HCT116 (cell line): Measurements from ENCODE around the gene NDUFB8. TPM values are rescaled to one million over a fixed set of nuclear protein-coding genes. Genes with fewer than 3 reads are reported as not detected.
A peak's percentile ranks its signal among the peaks of the same experiment; 100 is the strongest.

Source experiments
- ATAC-seq: fragments of 200-7000 bp; cut with Tn5 transposase; 2 replicates; pipeline ENCODE4 v1.9.1; 2020; ENCODE audit warnings: mild to moderate bottlenecking, moderate library complexity
- BruUV-seq: library from RNA; stranded (reverse); fragments of 400-500 nt; replicated peaks from 2 replicates; lab custom pipeline; 2021; lab: Mats Ljungman, UMichigan
- CTCF ChIA-PET: fragments of 300-600 bp; sonication (Branson Sonifier 250); formaldehyde crosslinking; loops from one replicate; lab custom pipeline; 2021; ENCODE audit warnings: antibody characterized with exemption; lab: Charles Lee
- POLR2A ChIA-PET: fragments of 300-600, 350-600 bp; sonication (Branson Sonifier 250); formaldehyde crosslinking; loops from one replicate; lab custom pipeline; 2021; ENCODE audit warnings: antibody characterized with exemption; lab: Charles Lee
- RAD21 ChIA-PET, 2 experiments: fragments of 300-600 bp; sonication (Branson Sonifier 250); formaldehyde crosslinking; loops; one replicate each; lab custom pipeline; 2023; ENCODE audit warnings: low total read pairs in 2 of 2; ENCODE audit not compliant: uncharacterized antibody in 2 of 2, unreplicated experiment in 2 of 2, low non-redundant PET in 1 of 2; lab: Charles Lee
- DNase-seq: peaks from one replicate; pipeline ENCODE4 v3.0.0-alpha.2; 2010; ENCODE audit warnings: low read depth, low spot score
- H2AFZ ChIP-seq: fragments of 200-600 bp; shearing (Covaris generic), sonication (generic); 2 replicates; pipeline ENCODE4 v1.6.1; 2017; ENCODE audit warnings: low read depth, mixed run types, mixed read lengths, antibody characterized with exemption, low read length; ENCODE audit not compliant: poor library complexity, severe bottlenecking
- H3K27ac ChIP-seq: 2 replicates; pipeline ENCODE4 v1.5.1; 2012; ENCODE audit warnings: low read depth, low read length
- H3K27me3 ChIP-seq: fragments of 200-600 bp; sonication (generic); 2 replicates; pipeline ENCODE4 v1.6.1; 2016; ENCODE audit warnings: mixed run types, low read length, mixed read lengths; ENCODE audit not compliant: insufficient read depth
- H3K36me3 ChIP-seq, 2 experiments: fragments of 200-500 bp in 1 of 2; fragments of 200-600 bp in 1 of 2; sonication (Bioruptor generic) in 1 of 2; sonication (generic) in 1 of 2; 2 replicates each; pipeline versions ENCODE4 v1.5.1 to v1.6.1; 2014 to 2016; ENCODE audit warnings: low read length in 2 of 2, inconsistent platforms in 1 of 2, mixed read lengths in 1 of 2, mixed run types in 1 of 2; ENCODE audit not compliant: insufficient read depth in 2 of 2, control insufficient read depth in 1 of 2
- H3K4me1 ChIP-seq, 2 experiments: fragments of 200-600 bp in 1 of 2; sonication (generic) in 1 of 2; 2 replicates each; pipeline versions ENCODE4 v1.5.1 to v1.6.1; 2012 to 2017; ENCODE audit warnings: low read length in 2 of 2, inconsistent platforms in 1 of 2, mild to moderate bottlenecking in 1 of 2, mixed read lengths in 1 of 2, mixed run types in 1 of 2, moderate library complexity in 1 of 2; ENCODE audit not compliant: insufficient read depth in 2 of 2, control insufficient read depth in 1 of 2
- H3K4me2 ChIP-seq: fragments of 200-600 bp; sonication (generic); 2 replicates; pipeline ENCODE4 v1.6.1; 2017; ENCODE audit warnings: mixed run types, low read length, mixed read lengths
- H3K4me3 ChIP-seq, 2 experiments: fragments of 200-600 bp in 1 of 2; sonication (generic) in 1 of 2; replicated peaks in 1 of 2; 2 replicates each; pipeline ENCODE4 v1.5.1; 2011 to 2016; ENCODE audit warnings: low read length in 2 of 2, control low read depth in 1 of 2, low read depth in 1 of 2, mild to moderate bottlenecking in 1 of 2, mixed read lengths in 1 of 2, mixed run types in 1 of 2
- H3K79me2 ChIP-seq: fragments of 200-600 bp; sonication (generic); 2 replicates; pipeline ENCODE4 v1.6.1; 2017; ENCODE audit warnings: mild to moderate bottlenecking, mixed run types, low read length, moderate library complexity, mixed read lengths; ENCODE audit not compliant: insufficient read depth
- H3K9ac ChIP-seq: fragments of 200-600 bp; sonication (generic); 2 replicates; pipeline ENCODE4 v1.6.1; 2016; ENCODE audit warnings: low read length, mixed read lengths
- H3K9me2 ChIP-seq: fragments of 200-600 bp; sonication (generic), shearing (Covaris generic); 2 replicates; pipeline ENCODE4 v1.6.1; 2017; ENCODE audit warnings: mixed run types, mild to moderate bottlenecking, moderate library complexity; ENCODE audit not compliant: insufficient read depth
- H3K9me3 ChIP-seq, 2 experiments: fragments of 200-500 bp in 1 of 2; fragments of 200-600 bp in 1 of 2; sonication (Bioruptor generic) in 1 of 2; sonication (generic) in 1 of 2; 2 replicates each; pipeline ENCODE4 v1.6.1; 2014 to 2017; ENCODE audit warnings: low read length in 2 of 2, mixed read lengths in 2 of 2, inconsistent platforms in 1 of 2, low read depth in 1 of 2, mild to moderate bottlenecking in 1 of 2, mixed run types in 1 of 2, moderate library complexity in 1 of 2; ENCODE audit not compliant: control insufficient read depth in 1 of 2, insufficient read depth in 1 of 2
- H4K20me1 ChIP-seq: fragments of 200-600 bp; sonication (generic), shearing (Covaris generic); 2 replicates; pipeline ENCODE4 v1.6.1; 2017; ENCODE audit warnings: mixed run types, mild to moderate bottlenecking, moderate library complexity; ENCODE audit not compliant: insufficient read depth
- POLR2AphosphoS5 ChIP-seq: IDR thresholded peaks from 2 replicates; pipeline ENCODE4 v1.6.1; 2011; ENCODE audit warnings: mild to moderate bottlenecking, low read depth, low read length, moderate library complexity
- RAD21 ChIP-seq: IDR thresholded peaks from 2 replicates; pipeline ENCODE4 v1.6.1; 2012; ENCODE audit warnings: low read depth, mild to moderate bottlenecking
- SIN3A ChIP-seq: IDR thresholded peaks from 2 replicates; pipeline ENCODE4 v1.6.1; 2012; ENCODE audit warnings: low read depth
- SP1 ChIP-seq: IDR thresholded peaks from 2 replicates; pipeline ENCODE4 v1.6.1; 2012; ENCODE audit warnings: low read depth
- TCF7L2 ChIP-seq: IDR thresholded peaks from 2 replicates; pipeline ENCODE4 v1.7.0; 2011; ENCODE audit warnings: borderline replicate concordance, inconsistent platforms; ENCODE audit not compliant: insufficient read depth, insufficient read length; ENCODE audit errors: extremely low read depth
- YY1 ChIP-seq: IDR thresholded peaks from 2 replicates; pipeline ENCODE4 v1.6.1; 2011; ENCODE audit warnings: low read length, low read depth, moderate library complexity, mild to moderate bottlenecking; ENCODE audit not compliant: insufficient replicate concordance; ENCODE audit errors: extremely low read depth
- intact Hi-C: fragments of 100-400 bp; cut with micrococcal nuclease; formaldehyde crosslinking; loops from 2 replicates; pipeline ENCODE4 v1.10.0; 2022
- total RNA-seq: library from RNA; stranded (reverse); gene quantifications from one replicate; pipeline ENCODE4 v1.2.1, GENCODE V29; 2021; ENCODE audit not compliant: unreplicated experiment
- TF ChIP-seq, protein P1 (sequence below), 3 experiments: fragments of 200-600 bp in 1 of 3; sonication (generic) in 1 of 3; IDR thresholded peaks in 2 of 3; conservative IDR thresholded peaks in 1 of 3; 2 replicates each; pipeline ENCODE4 v1.5.1; 2012 to 2017; ENCODE audit warnings: low read depth in 2 of 3, low read length in 2 of 3, antibody characterized with exemption in 1 of 3, borderline replicate concordance in 1 of 3, control low read depth in 1 of 3, mild to moderate bottlenecking in 1 of 3, mixed read lengths in 1 of 3, mixed run types in 1 of 3, moderate library complexity in 1 of 3; ENCODE audit not compliant: insufficient read depth in 1 of 3
- TF ChIP-seq, protein P2 (sequence below): IDR thresholded peaks from 2 replicates; pipeline ENCODE4 v1.6.1; 2012
- TF ChIP-seq, protein P3 (sequence below): IDR thresholded peaks from 2 replicates; pipeline ENCODE4 v1.6.1; 2012

Gene NDUFB8
- total RNA-seq, 1 experiment from 2014 or later, result 243 TPM

DNA sequence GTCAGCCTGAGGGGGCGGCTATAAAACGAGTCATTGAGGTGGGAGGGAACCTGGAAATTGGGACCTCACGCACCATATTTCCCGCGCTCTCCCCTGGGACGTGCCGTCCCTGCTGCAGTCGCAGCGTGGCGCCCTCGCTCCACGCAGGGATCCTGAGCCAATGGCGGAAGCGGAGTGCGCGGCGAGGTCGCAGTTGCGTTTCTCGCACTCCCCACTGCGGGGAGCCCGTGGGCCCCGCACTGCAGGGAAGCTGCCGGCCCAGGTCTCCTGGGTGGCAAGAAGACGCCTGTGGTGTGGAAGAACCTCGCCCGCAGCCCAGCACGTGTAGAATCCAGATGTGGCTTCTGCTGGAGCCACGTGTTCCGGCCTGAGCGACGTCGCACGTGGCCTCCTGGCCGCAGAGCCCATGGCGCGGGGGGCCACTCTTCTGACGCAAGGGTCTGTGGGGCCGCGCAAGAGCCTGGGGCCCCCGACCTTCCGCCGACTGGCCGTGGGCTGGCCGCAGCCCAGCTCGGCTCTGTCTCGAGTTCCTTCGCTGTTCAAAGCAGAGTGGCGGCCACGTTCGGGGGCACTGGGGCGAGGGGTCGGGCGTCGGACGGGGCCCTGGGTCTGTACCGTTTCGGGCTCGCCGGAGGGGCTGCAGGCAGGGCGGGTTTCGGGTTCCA, 32.5 kb upstream of the NDUFB8 start:
- H3K36me3 ChIP-seq, result 0 out of 4 replicates have a peak, but pooled peaks cover 0 to under 1% of the 10 kb centered on the region in 2 experiments
- H3K9me3 ChIP-seq, result no peaks in the 10 kb centered on the region
- no peaks in the 10 kb centered on the region for H4K20me1 ChIP-seq
- RAD21 ChIA-PET, result interaction anchor here (0.8 to 4.0 kb wide), 7 partner anchors 179 to 317 kb away, joined by 3 to 36 read pairs (median 5); no protein-coding TSS in a partner anchor
- H3K27ac ChIP-seq, result no peak overlapping the region
- H3K9me2 ChIP-seq, result no peaks in the 10 kb centered on the region
- no peak for TF ChIP-seq SIN3A
- TF ChIP-seq POLR2AphosphoS5, result peak; percentile 76
- TF ChIP-seq RAD21, result peak; percentile 100
- TF ChIP-seq YY1, result peak; percentile 88
- TF ChIP-seq, protein P1, sequence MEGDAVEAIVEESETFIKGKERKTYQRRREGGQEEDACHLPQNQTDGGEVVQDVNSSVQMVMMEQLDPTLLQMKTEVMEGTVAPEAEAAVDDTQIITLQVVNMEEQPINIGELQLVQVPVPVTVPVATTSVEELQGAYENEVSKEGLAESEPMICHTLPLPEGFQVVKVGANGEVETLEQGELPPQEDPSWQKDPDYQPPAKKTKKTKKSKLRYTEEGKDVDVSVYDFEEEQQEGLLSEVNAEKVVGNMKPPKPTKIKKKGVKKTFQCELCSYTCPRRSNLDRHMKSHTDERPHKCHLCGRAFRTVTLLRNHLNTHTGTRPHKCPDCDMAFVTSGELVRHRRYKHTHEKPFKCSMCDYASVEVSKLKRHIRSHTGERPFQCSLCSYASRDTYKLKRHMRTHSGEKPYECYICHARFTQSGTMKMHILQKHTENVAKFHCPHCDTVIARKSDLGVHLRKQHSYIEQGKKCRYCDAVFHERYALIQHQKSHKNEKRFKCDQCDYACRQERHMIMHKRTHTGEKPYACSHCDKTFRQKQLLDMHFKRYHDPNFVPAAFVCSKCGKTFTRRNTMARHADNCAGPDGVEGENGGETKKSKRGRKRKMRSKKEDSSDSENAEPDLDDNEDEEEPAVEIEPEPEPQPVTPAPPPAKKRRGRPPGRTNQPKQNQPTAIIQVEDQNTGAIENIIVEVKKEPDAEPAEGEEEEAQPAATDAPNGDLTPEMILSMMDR (IDR thresholded peaks at IDR 0.05 in 2 of 3, conservative IDR thresholded peaks at IDR 0.05 in 1 of 3; ENCODE audit: borderline replicate concordance in 1 of 3, insufficient read depth in 1 of 3, low read depth in 2 of 3, low read length in 2 of 3), result peak; percentile 99 to 100 (median 100)
- TF ChIP-seq, protein P2, sequence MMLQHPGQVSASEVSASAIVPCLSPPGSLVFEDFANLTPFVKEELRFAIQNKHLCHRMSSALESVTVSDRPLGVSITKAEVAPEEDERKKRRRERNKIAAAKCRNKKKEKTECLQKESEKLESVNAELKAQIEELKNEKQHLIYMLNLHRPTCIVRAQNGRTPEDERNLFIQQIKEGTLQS, result no peak
- TF ChIP-seq, protein P3, sequence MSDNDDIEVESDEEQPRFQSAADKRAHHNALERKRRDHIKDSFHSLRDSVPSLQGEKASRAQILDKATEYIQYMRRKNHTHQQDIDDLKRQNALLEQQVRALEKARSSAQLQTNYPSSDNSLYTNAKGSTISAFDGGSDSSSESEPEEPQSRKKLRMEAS, result peak; percentile 78
- no peak for TF ChIP-seq SP1
- TF ChIP-seq TCF7L2, result peak; percentile 31
- TF ChIP-seq, all 23 proteins: peak for 6
- Histone ChIP-seq H3K4me2 (peak overlapping the region; percentile 34), H3K4me3 (no peak overlapping the region), H3K79me2 (no peaks in the 10 kb centered on the region), H3K27me3 (no peaks in the 10 kb centered on the region), H3K9ac (peak overlapping the region; percentile 33), H2AFZ (no peak overlapping the region), H3K4me1 (peaks cover 0 to 10% of the 10 kb centered on the region in 2 experiments; a peak in 2 of 4 replicates)
- no TSS peak for BruUV-seq
- ATAC-seq (peak; percentile 95), DNase-seq (peak; percentile 74)
- CTCF ChIA-PET, result interaction anchor here (0.7 to 10.7 kb wide), 17 partner anchors 16 to 452 kb away, joined by 3 to 182 read pairs (median 7); partner anchors contain the start of genes HIF1AN and PAX2
- POLR2A ChIA-PET, result interaction anchor here (2.8 kb wide), 1 partner anchor 317 kb away, joined by 10 read pairs; no protein-coding TSS in a partner anchor
- intact Hi-C loops, result loop anchor here (1.0 to 5.0 kb wide), 5 partner anchors 165 to 451 kb away; no protein-coding TSS in a partner anchor
